ENCODE results near the gene SIPA1L3. TPM values are rescaled to one million over a fixed set of nuclear protein-coding genes. Genes with fewer than 3 reads are reported as not detected.

The SIPA1L3 gene
- total and polyA plus RNA-seq, 9 of the 15 experiments (the other 6 are each of a cell fraction or from before 2014, with no cell fraction given): 0.01 to 6.1 (median 2.5) TPM

GRCh38 chr19:37997911-37998344 is 90.9 kb downstream of the SIPA1L3 start:
- H3K9me3 ChIP-seq (replicated peaks; ENCODE audit: control insufficient read depth, insufficient read depth, low read depth, low read length): no peaks in the 10 kb centered on the region
- H3K79me2 ChIP-seq (ENCODE audit: control insufficient read depth, insufficient read depth, low read length): no peaks in the 10 kb centered on the region
- intact Hi-C loops (cut with micrococcal nuclease): no loop called here
- H3K4me3 ChIP-seq: no peak overlapping the region
- no peaks in the 10 kb centered on the region for H3K4me1 ChIP-seq (replicated peaks in 1 of 2; ENCODE audit: control insufficient read depth in 2 of 2, insufficient read depth in 2 of 2, low read length in 2 of 2)
- H3K27me3 ChIP-seq (ENCODE audit: control insufficient read depth in 2 of 2, insufficient read depth in 2 of 2, low read length in 2 of 2): peaks cover 5 to 15% of the 10 kb centered on the region in 2 experiments; a peak in 3 of 5 replicates
- no peak overlapping the region for H3K27ac ChIP-seq (ENCODE audit: extremely low read depth, low read depth, low read length)
- no peak for TF ChIP-seq JUND (IDR thresholded peaks at IDR 0.05; ENCODE audit: borderline replicate concordance, low read depth, low read length)
- TF ChIP-seq JUND (tag; IDR thresholded peaks at IDR 0.05; ENCODE audit: borderline replicate concordance, low read depth, low read length): peak; percentile 29; the same call in 1 of the 3 replicates
- TF ChIP-seq, protein P1, sequence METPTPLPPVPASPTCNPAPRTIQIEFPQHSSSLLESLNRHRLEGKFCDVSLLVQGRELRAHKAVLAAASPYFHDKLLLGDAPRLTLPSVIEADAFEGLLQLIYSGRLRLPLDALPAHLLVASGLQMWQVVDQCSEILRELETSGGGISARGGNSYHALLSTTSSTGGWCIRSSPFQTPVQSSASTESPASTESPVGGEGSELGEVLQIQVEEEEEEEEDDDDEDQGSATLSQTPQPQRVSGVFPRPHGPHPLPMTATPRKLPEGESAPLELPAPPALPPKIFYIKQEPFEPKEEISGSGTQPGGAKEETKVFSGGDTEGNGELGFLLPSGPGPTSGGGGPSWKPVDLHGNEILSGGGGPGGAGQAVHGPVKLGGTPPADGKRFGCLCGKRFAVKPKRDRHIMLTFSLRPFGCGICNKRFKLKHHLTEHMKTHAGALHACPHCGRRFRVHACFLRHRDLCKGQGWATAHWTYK (CRISPR knock-in tag; IDR thresholded peaks at IDR 0.05): no peak
- peak; percentile 45; the same call in 1 of the 2 replicates for TF ChIP-seq NFIC (IDR thresholded peaks at IDR 0.05)
- TF ChIP-seq FOSL1 (tag; conservative IDR thresholded peaks at IDR 0.05): peak; percentile 74
- TF ChIP-seq ETS1 (conservative IDR thresholded peaks at IDR 0.05; ENCODE audit: control insufficient read depth, low read depth, low read length): no peak
- no peak overlapping the region for H3K4me2 ChIP-seq (ENCODE audit: insufficient read depth, low read length)
- peaks cover under 1% of the 10 kb centered on the region; the same call in 1 of the 2 replicates for H4K20me1 ChIP-seq (replicated peaks; ENCODE audit: control insufficient read depth, insufficient read depth, low read length)
- no peaks in the 10 kb centered on the region for H3K36me3 ChIP-seq (ENCODE audit: control insufficient read depth, insufficient read depth, low read length)
- in situ Hi-C loops (cut with MboI): no loop called here
- ChIA-PET POLR2A (interaction anchor here (1.1 kb wide), 1 partner anchor 9 kb away, joined by 3 read pairs; no protein-coding TSS in a partner anchor), CTCF (ENCODE audit: low intra/inter-chr PET ratio) (no interaction called here)
- H3K9me1 ChIP-seq (ENCODE audit: control insufficient read depth, insufficient read depth, low read length): no peaks in the 10 kb centered on the region
- H2AFZ ChIP-seq (ENCODE audit: low read depth, low read length): no peak overlapping the region
- 17% methylated on average over 3 of the region's 3 CpGs for WGBS (ENCODE audit: insufficient coverage, low coverage, missing lambda C conversion rate)
- no peak for ATAC-seq
- no peak for FAIRE-seq
- no TSS peak for BruUV-seq (replicated peaks)
- H3K9ac ChIP-seq (ENCODE audit: insufficient read depth in 1 of 2, low read depth in 2 of 2, low read length in 2 of 2): no peak overlapping the region
- DNase-seq (ENCODE audit: extremely low read depth in 1 of 4, low spot score in 3 of 4): no peak

Data from K562 (cell line).